Measurements from ENCODE around the gene CHGA. TPM values are rescaled to one million over a fixed set of nuclear protein-coding genes. Genes with fewer than 3 reads are reported as not detected.

Gene CHGA
- total and polyA plus RNA-seq, 4 donors = 0.47 to 4.4 (median 0.82) TPM

DNA sequence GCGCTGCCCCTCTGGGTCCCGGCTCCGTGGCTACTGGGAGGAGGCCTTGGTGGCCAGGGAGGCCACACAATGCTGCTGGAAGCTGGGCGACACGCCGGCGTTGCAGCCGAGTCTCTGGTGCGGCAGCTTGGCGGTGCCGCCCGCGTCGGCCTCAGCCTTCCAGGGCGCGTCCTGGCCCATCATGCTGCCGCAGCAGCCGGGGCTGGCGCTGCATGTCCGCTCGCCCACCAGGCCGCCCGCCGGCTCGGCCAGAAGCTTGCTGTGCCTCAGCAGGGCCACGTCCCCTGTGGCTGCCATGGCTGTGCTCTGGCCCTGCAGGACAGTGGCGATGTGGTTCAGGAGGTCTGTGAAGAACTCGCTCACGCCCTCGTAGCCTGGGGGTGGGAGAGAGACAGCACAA, 18.6 kb downstream of the CHGA start:
- H3K27ac ChIP-seq (ENCODE audit: low read depth in 1 of 2, low read length in 1 of 2) = no peak overlapping the region
- TF ChIP-seq, protein P1, sequence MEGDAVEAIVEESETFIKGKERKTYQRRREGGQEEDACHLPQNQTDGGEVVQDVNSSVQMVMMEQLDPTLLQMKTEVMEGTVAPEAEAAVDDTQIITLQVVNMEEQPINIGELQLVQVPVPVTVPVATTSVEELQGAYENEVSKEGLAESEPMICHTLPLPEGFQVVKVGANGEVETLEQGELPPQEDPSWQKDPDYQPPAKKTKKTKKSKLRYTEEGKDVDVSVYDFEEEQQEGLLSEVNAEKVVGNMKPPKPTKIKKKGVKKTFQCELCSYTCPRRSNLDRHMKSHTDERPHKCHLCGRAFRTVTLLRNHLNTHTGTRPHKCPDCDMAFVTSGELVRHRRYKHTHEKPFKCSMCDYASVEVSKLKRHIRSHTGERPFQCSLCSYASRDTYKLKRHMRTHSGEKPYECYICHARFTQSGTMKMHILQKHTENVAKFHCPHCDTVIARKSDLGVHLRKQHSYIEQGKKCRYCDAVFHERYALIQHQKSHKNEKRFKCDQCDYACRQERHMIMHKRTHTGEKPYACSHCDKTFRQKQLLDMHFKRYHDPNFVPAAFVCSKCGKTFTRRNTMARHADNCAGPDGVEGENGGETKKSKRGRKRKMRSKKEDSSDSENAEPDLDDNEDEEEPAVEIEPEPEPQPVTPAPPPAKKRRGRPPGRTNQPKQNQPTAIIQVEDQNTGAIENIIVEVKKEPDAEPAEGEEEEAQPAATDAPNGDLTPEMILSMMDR (IDR thresholded peaks at IDR 0.05; ENCODE audit: control extremely low read depth, extremely low read depth) = no peak
- no peak overlapping the region for H3K9ac ChIP-seq (ENCODE audit: insufficient read depth in 1 of 2, low read length in 2 of 2)
- ATAC-seq (ENCODE audit: insufficient read depth, low FRiP score) (no peak), DNase-seq (no peak)
- WGBS, 2 donors = 96 to 97% methylated on average over 19 to 30 of the region's 30 CpGs
- no peak overlapping the region for H3K4me3 ChIP-seq
- peaks cover 0 to 6% (median 0%) of the 10 kb centered on the region in 5 donors for H3K4me1 ChIP-seq (ENCODE audit: control insufficient read depth in 5 of 5, insufficient read depth in 5 of 5, low read length in 5 of 5)
- no peaks in the 10 kb centered on the region for H3K27me3 ChIP-seq (ENCODE audit: control insufficient read depth in 3 of 3, insufficient read depth in 3 of 3, low read length in 2 of 3)
- no peaks in the 10 kb centered on the region for H3K9me3 ChIP-seq (ENCODE audit: control insufficient read depth in 4 of 4, insufficient read depth in 3 of 4, low read length in 3 of 4)
- peaks cover 0 to 55% (median 3%) of the 10 kb centered on the region in 4 donors for H3K36me3 ChIP-seq (ENCODE audit: control insufficient read depth in 4 of 4, insufficient read depth in 4 of 4, low read length in 4 of 4)

DNA sequence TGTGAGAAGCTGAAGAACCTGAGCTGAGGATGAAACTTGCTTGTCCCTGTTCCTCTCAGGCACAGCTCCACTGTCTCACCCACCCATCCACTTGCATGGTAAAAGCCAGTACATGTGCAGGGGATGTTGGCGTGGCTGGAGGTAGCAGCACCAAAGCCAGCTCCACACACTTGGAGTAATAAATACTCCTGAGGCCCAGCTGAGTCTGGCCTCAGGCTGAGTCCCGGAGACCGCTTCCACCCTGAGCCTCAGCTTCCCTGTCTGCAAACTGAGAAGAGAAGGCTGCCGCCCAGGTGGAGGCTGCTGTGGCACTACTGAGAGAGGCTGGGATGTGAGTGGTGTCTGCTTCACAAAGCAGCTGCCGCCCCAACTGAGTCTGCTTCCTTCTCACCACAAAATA, 19.2 kb downstream of the CHGA start:
- 95 to 96% methylated on average over 5 of the region's 5 CpGs for WGBS, 2 donors
- Histone ChIP-seq H3K9me3 (ENCODE audit: control insufficient read depth in 4 of 4, insufficient read depth in 3 of 4, low read length in 3 of 4) (no peaks in the 10 kb centered on the region), H3K36me3 (ENCODE audit: control insufficient read depth in 4 of 4, insufficient read depth in 4 of 4, low read length in 4 of 4) (peaks cover 0 to 54% (median 3%) of the 10 kb centered on the region in 4 donors), H3K27ac (ENCODE audit: low read depth in 1 of 2, low read length in 1 of 2) (no peak overlapping the region), H3K27me3 (ENCODE audit: control insufficient read depth in 3 of 3, insufficient read depth in 3 of 3, low read length in 2 of 3) (no peaks in the 10 kb centered on the region), H3K4me3 (no peak overlapping the region), H3K9ac (ENCODE audit: insufficient read depth in 1 of 2, low read length in 2 of 2) (no peak overlapping the region), H3K4me1 (ENCODE audit: control insufficient read depth in 5 of 5, insufficient read depth in 5 of 5, low read length in 5 of 5) (peaks cover 0 to 7% (median 0%) of the 10 kb centered on the region in 5 donors)
- TF ChIP-seq, protein P1 (IDR thresholded peaks at IDR 0.05; ENCODE audit: control extremely low read depth, extremely low read depth) = no peak
- DNase-seq (no peak), ATAC-seq (ENCODE audit: insufficient read depth, low FRiP score) (no peak)

- WGBS, 2 donors = 94 to 97% methylated on average over 8 of the region's 8 CpGs
- H3K4me3 ChIP-seq = no peak overlapping the region
- H3K9ac ChIP-seq (ENCODE audit: insufficient read depth in 1 of 2, low read length in 2 of 2) = no peak overlapping the region
- H3K27ac ChIP-seq (ENCODE audit: low read depth in 1 of 2, low read length in 1 of 2) = no peak overlapping the region
- DNase-seq = no peak
- peaks cover 0 to 51% (median 3%) of the 10 kb centered on the region in 4 donors for H3K36me3 ChIP-seq (ENCODE audit: control insufficient read depth in 4 of 4, insufficient read depth in 4 of 4, low read length in 4 of 4)
- H3K4me1 ChIP-seq (ENCODE audit: control insufficient read depth in 5 of 5, insufficient read depth in 5 of 5, low read length in 5 of 5) = peaks cover 0 to 7% (median 0%) of the 10 kb centered on the region in 5 donors
- no peaks in the 10 kb centered on the region for H3K9me3 ChIP-seq (ENCODE audit: control insufficient read depth in 4 of 4, insufficient read depth in 3 of 4, low read length in 3 of 4)
- no peaks in the 10 kb centered on the region for H3K27me3 ChIP-seq (ENCODE audit: control insufficient read depth in 3 of 3, insufficient read depth in 3 of 3, low read length in 2 of 3)
- TF ChIP-seq, protein P1 (IDR thresholded peaks at IDR 0.05; ENCODE audit: control extremely low read depth, extremely low read depth) = no peak
- no peak for ATAC-seq (ENCODE audit: insufficient read depth, low FRiP score)
These were observed 19.6 kb downstream of the CHGA start for GRCh38 chr14:92942576-92942975.
